Neuronal stem cell (in vitro differentiated cells): ENCODE data around the gene TMEM222.

Experiments used
- DNase-seq: peaks from one replicate; pipeline ENCODE4 v3.0.0-alpha.2; 2013; ENCODE audit warnings: low spot score
- H2AFZ ChIP-seq: one replicate; pipeline ENCODE4 v1.6.1; 2013; ENCODE audit warnings: mild to moderate bottlenecking, low read length, inconsistent platforms
- H2AK5ac ChIP-seq: 2 replicates; pipeline ENCODE4 v1.6.1; 2013; ENCODE audit warnings: low read depth, mild to moderate bottlenecking, inconsistent platforms, low read length, moderate library complexity, mixed read lengths
- H2BK120ac ChIP-seq: 2 replicates; pipeline ENCODE4 v1.6.1; 2013; ENCODE audit warnings: low read depth, mild to moderate bottlenecking, inconsistent platforms, low read length, moderate library complexity, mixed read lengths
- H2BK12ac ChIP-seq: one replicate; pipeline ENCODE4 v1.6.1; 2013; ENCODE audit warnings: low read length, inconsistent platforms
- H2BK15ac ChIP-seq: 2 replicates; pipeline ENCODE4 v1.6.1; 2013; ENCODE audit warnings: mild to moderate bottlenecking, low read length, inconsistent platforms, mixed read lengths
- H2BK5ac ChIP-seq: one replicate; pipeline ENCODE4 v1.6.1; 2013; ENCODE audit warnings: inconsistent platforms, mild to moderate bottlenecking, low read length, moderate library complexity
- H3K14ac ChIP-seq: one replicate; pipeline ENCODE4 v1.6.1; 2013; ENCODE audit warnings: low read length, inconsistent platforms
- H3K18ac ChIP-seq: 2 replicates; pipeline ENCODE4 v1.6.1; 2013; ENCODE audit warnings: low read length, inconsistent platforms
- H3K23ac ChIP-seq: 2 replicates; pipeline ENCODE4 v1.6.1; 2013; ENCODE audit warnings: low read depth, mild to moderate bottlenecking, mixed read lengths, low read length, inconsistent platforms; ENCODE audit not compliant: poor library complexity
- H3K27ac ChIP-seq: replicated peaks from 3 replicates; pipeline ENCODE4 v1.5.1; 2013; ENCODE audit warnings: low read length, inconsistent platforms
- H3K27me3 ChIP-seq, 3 experiments: 2 replicates each; pipeline ENCODE4 v1.6.1; 2013; ENCODE audit warnings: low read length in 3 of 3, mild to moderate bottlenecking in 2 of 3, inconsistent platforms in 1 of 3, low read depth in 1 of 3, mixed read lengths in 1 of 3, moderate library complexity in 1 of 3; ENCODE audit not compliant: control insufficient read depth in 3 of 3, insufficient read depth in 3 of 3
- H3K36me3 ChIP-seq, 2 donors: replicated peaks in 1 of 2; 2 replicates each; pipeline ENCODE4 v1.6.1; 2013; ENCODE audit warnings: low read length in 2 of 2; ENCODE audit not compliant: control insufficient read depth in 2 of 2, insufficient read depth in 2 of 2
- H3K4ac ChIP-seq: 2 replicates; pipeline ENCODE4 v1.6.1; 2013; ENCODE audit warnings: inconsistent platforms, mild to moderate bottlenecking, low read length, moderate library complexity
- H3K4me1 ChIP-seq, 2 donors: 1 replicate in 1 of 2; 2 replicates in 1 of 2; pipeline ENCODE4 v1.6.1; 2013; ENCODE audit warnings: low read length in 2 of 2, low read depth in 1 of 2; ENCODE audit not compliant: control insufficient read depth in 2 of 2, insufficient read depth in 1 of 2
- H3K4me2 ChIP-seq: one replicate; pipeline ENCODE4 v1.6.1; 2013; ENCODE audit warnings: mild to moderate bottlenecking, low read length, inconsistent platforms; ENCODE audit not compliant: insufficient read depth, poor library complexity, severe bottlenecking
- H3K4me3 ChIP-seq, 2 donors: 2 replicates each; pipeline ENCODE4 v1.5.1; 2013; ENCODE audit warnings: low read length in 2 of 2, mild to moderate bottlenecking in 2 of 2, inconsistent platforms in 1 of 2, moderate library complexity in 1 of 2
- H3K79me1 ChIP-seq: one replicate; pipeline ENCODE4 v1.6.1; 2013; ENCODE audit warnings: low read depth, mild to moderate bottlenecking, inconsistent platforms, low read length, moderate library complexity
- H3K9ac ChIP-seq: one replicate; pipeline ENCODE4 v1.6.1; 2013; ENCODE audit warnings: mild to moderate bottlenecking, low read depth, low read length, inconsistent platforms; ENCODE audit not compliant: poor library complexity
- H3K9me3 ChIP-seq, 2 donors: replicated peaks in 1 of 2; 2 replicates each; pipeline versions ENCODE3 to v1.6.1; 2013; ENCODE audit warnings: low read length in 2 of 2, mild to moderate bottlenecking in 2 of 2, inconsistent platforms in 1 of 2, low read depth in 1 of 2, mixed read lengths in 1 of 2, moderate library complexity in 1 of 2; ENCODE audit not compliant: control insufficient read depth in 2 of 2, insufficient read depth in 1 of 2
- H4K8ac ChIP-seq: one replicate; pipeline ENCODE4 v1.6.1; 2013; ENCODE audit warnings: low read depth, mild to moderate bottlenecking, inconsistent platforms, low read length, moderate library complexity
- H4K91ac ChIP-seq: one replicate; pipeline ENCODE4 v1.6.1; 2013; ENCODE audit warnings: low read length, low read depth, mild to moderate bottlenecking, inconsistent platforms; ENCODE audit not compliant: poor library complexity
- WGBS, 2 donors: extraction: QIAGEN DNeasy Blood & Tissue Kit; methylation state at CpG; one replicate each; pipeline ENCODE4 v1.1.7; 2013; ENCODE audit warnings: missing lambda C conversion rate in 2 of 2, mixed read lengths in 1 of 2; ENCODE audit not compliant: insufficient read length in 2 of 2, insufficient replicate concordance in 1 of 2; ENCODE audit errors: extremely low coverage in 2 of 2; 5-methylcytosine and 5-hydroxymethylcytosine counted together

TMEM222 gene

DNA sequence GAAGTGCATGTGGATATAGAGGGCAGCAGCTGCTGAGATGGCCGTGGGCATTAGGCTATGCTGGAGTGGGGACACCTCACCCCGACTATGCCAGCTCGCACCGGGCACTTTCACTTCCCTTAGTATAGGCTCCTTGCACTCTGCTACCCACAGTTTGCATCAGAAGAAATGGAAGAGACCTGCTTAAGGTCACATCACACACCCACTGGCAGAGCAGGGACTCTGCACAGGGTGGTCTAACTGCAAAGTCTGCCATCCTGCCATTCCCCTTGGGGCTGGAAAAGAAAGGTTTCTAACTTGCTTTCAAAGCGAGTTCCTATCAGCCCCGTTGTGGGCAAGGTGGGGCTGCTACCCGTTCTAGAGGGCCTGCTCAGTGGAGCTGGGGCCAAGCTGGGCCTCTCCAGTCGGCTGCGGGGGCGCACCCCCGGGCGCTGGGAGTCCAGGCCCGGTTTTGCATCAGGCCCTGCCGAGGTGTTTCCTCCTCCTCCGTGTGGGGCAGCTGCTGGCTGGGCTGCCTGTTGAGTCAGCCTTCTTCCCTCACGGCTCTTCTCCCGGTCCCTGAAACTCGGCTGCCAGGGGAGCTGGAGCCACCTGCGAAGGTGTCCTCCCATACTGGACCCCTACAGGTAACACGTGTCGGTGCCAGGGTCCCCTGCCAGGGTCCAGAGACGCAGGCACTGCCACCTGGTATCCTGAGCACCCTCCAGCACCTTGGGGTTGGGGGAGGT lies 19.7 kb downstream of the TMEM222 start, which contains the start of gene SYTL1:
SYTL1 (plus strand) TSS at position 498 of the 728 bp plus-strand sequence. CDS start 3,313 bp downstream, outside the sequence.
- H3K9ac ChIP-seq, result peak within 1 kb of the TSS; percentile 53
- peak within 1 kb of the TSS; percentile 92 for H3K18ac ChIP-seq
- peak within 1 kb of the TSS; percentile 16 for H3K27ac ChIP-seq
- no peak for DNase-seq
- H3K4me1 ChIP-seq, result peaks cover 37 to 40% of the 10 kb centered on the region in 2 donors
- peak within 1 kb of the TSS; percentile 62 for H3K4ac ChIP-seq
- peak within 1 kb of the TSS; percentile 91 for H2BK12ac ChIP-seq
- no peaks in the 10 kb centered on the region for H3K79me1 ChIP-seq
- H3K36me3 ChIP-seq, result peaks cover 2 to 3% of the 10 kb centered on the region in 2 donors
- peak within 1 kb of the TSS; percentile 90 for H3K14ac ChIP-seq
- peak within 1 kb of the TSS; percentile 58 for H2AK5ac ChIP-seq
- peak within 1 kb of the TSS; percentile 47 for H4K91ac ChIP-seq
- H3K9me3 ChIP-seq, result no peaks in the 10 kb centered on the region
- WGBS, 2 donors, result no CpG with 5 or more reads among the region's 22 CpGs
- peak within 1 kb of the TSS; percentile 24 to 69 for H3K4me3 ChIP-seq
- peak within 1 kb of the TSS; percentile 10 for H2BK120ac ChIP-seq
- H2AFZ ChIP-seq, result peak within 1 kb of the TSS; percentile 72
- H3K23ac ChIP-seq, result peak within 1 kb of the TSS; percentile 80
- H2BK15ac ChIP-seq, result peak within 1 kb of the TSS; percentile 95
- no peak within 1 kb of the TSS for H4K8ac ChIP-seq
- H3K27me3 ChIP-seq, result no peaks in the 10 kb centered on the region
- H3K4me2 ChIP-seq, result peak within 1 kb of the TSS; percentile 63
- peak within 1 kb of the TSS; percentile 27 for H2BK5ac ChIP-seq

DNA sequence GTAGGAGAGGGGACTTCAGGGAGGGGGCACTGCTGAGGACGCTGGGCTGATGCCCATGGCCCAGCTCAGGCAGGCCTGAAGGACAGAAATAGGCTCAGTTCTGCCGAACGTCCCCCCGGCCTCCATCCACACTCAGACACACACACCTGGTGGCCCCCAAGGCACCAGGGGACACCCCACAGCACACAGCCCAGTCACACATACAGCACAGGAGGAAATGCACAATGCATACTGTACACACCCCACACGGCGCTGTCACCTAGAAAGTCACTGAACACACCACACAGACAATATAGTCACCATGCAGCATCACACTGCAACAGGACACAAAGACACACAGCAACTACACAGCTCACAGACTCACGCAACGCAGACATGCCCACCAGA lies 20.4 kb downstream of the TMEM222 start:
- Histone ChIP-seq H3K23ac (peak overlapping the region; percentile 80), H3K4me3 (peak overlapping the region in 1 of 2 donors; percentile 69), H2BK120ac (peak overlapping the region; percentile 10), H2BK15ac (peak overlapping the region; percentile 95), H4K91ac (peak overlapping the region; percentile 47), H3K9ac (peak overlapping the region; percentile 53), H3K36me3 (peaks cover 0 to 3% of the 10 kb centered on the region in 2 donors), H3K18ac (peak overlapping the region; percentile 92), H2AK5ac (peak overlapping the region; percentile 58), H3K4me1 (peaks cover 37 to 40% of the 10 kb centered on the region in 2 donors), H3K14ac (peak overlapping the region; percentile 26), H2BK12ac (peak overlapping the region; percentile 91), H3K4me2 (no peak overlapping the region), H2BK5ac (peak overlapping the region; percentile 27), H3K27ac (no peak overlapping the region), H3K4ac (peak overlapping the region; percentile 57), H4K8ac (no peak overlapping the region), H3K27me3 (no peaks in the 10 kb centered on the region), H3K9me3 (no peaks in the 10 kb centered on the region), H2AFZ (peak overlapping the region; percentile 72), H3K79me1 (no peaks in the 10 kb centered on the region)
- WGBS, 2 donors, result no CpG with 5 or more reads among the region's 8 CpGs
- no peak for DNase-seq

DNA sequence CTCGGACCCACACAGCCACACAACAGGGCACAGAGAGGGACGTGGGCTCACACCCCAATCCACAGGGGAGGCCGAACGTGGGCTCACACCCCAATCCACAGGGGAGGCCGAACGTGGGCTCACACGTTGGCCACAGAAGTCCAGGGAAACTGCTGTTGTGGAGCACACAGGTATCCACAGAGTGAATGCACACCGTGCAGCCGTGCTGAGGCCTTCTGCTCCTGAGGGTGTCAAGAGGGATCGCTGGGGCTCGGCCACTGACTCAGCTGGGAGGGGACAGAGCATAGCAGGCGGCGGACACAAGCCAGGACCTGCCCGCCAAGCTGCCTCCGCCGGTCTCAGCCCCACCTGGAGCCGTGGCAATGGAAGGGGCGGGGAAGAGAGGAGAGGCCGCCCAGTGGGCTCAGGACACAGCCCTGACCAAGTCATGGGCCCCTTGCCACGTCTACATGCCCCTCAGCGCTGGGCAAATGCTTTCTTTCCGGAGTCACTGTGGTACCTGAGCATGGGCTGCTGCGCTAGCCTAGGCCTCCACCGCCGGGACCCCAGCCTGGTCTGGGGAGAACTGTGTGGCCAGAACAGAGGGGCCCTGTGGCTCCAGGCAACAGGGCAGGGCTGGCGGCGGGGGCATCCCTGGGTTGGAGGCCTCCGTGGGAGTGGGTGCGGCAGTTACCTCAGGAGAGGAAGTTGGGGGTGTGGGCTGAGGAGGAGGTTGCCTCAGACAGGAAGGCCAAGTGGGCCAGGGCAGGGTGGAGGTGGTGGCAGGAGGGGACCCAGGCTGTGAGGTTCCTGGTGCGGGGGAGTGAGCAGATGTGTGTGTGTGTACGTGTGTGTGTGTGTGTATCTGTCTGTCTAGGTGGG lies 21.0 kb downstream of the TMEM222 start:
- peak overlapping the region; percentile 10 for H2BK120ac ChIP-seq
- H2BK15ac ChIP-seq, result peak overlapping the region; percentile 95
- peaks cover 37 to 40% of the 10 kb centered on the region in 2 donors for H3K4me1 ChIP-seq
- no peak overlapping the region for H4K8ac ChIP-seq
- no peak for DNase-seq
- peak overlapping the region; percentile 16 for H3K27ac ChIP-seq
- H3K36me3 ChIP-seq, result peaks cover 0 to 3% of the 10 kb centered on the region in 2 donors
- peak overlapping the region; percentile 80 for H3K23ac ChIP-seq
- H3K9me3 ChIP-seq, result no peaks in the 10 kb centered on the region
- H3K18ac ChIP-seq, result peak overlapping the region; percentile 92
- H3K79me1 ChIP-seq, result no peaks in the 10 kb centered on the region
- H3K4me2 ChIP-seq, result no peak overlapping the region
- no CpG with 5 or more reads among the region's 31 CpGs for WGBS, 2 donors
- H3K9ac ChIP-seq, result peak overlapping the region; percentile 15
- H2BK5ac ChIP-seq, result peak overlapping the region; percentile 27
- peak overlapping the region; percentile 58 for H2AK5ac ChIP-seq
- peak overlapping the region; percentile 91 for H2BK12ac ChIP-seq
- H3K4me3 ChIP-seq, result peak overlapping the region in 1 of 2 donors; percentile 37
- peak overlapping the region; percentile 72 for H2AFZ ChIP-seq
- peak overlapping the region; percentile 47 for H4K91ac ChIP-seq
- no peaks in the 10 kb centered on the region for H3K27me3 ChIP-seq
- H3K4ac ChIP-seq, result peak overlapping the region; percentile 57
- H3K14ac ChIP-seq, result peak overlapping the region; percentile 90
